PFSK-1 (cell line): Measurements from ENCODE around the gene TUBA4A.

Experiments used
- FOXP2 ChIP-seq: optimal IDR thresholded peaks from 2 replicates; pipeline ENCODE3; 2011; ENCODE audit warnings: borderline replicate concordance, control low read depth, inconsistent platforms; ENCODE audit not compliant: insufficient read depth; ENCODE audit errors: extremely low read length, extremely low read depth
- POLR2AphosphoS5 ChIP-seq: IDR thresholded peaks from 2 replicates; pipeline ENCODE4 v1.6.1; 2012; ENCODE audit warnings: low read depth, mild to moderate bottlenecking, control low read depth, low read length, moderate library complexity
- SIN3A ChIP-seq: IDR thresholded peaks from 2 replicates; pipeline ENCODE4 v1.6.1; 2012; ENCODE audit warnings: mild to moderate bottlenecking, low read length, moderate library complexity, borderline replicate concordance; ENCODE audit not compliant: insufficient read depth
- TAF1 ChIP-seq: IDR thresholded peaks from 2 replicates; pipeline ENCODE4 v1.6.1; 2012; ENCODE audit warnings: low read length, control low read depth, borderline replicate concordance; ENCODE audit not compliant: insufficient read depth
- TF ChIP-seq, protein P1 (sequence below), 2 experiments: IDR thresholded peaks; 2 replicates each; pipeline versions ENCODE4 v1.6.1 to v1.8.0; 2011 to 2012; ENCODE audit warnings: low read depth in 2 of 2, low read length in 2 of 2, control low read depth in 1 of 2, inconsistent platforms in 1 of 2, mild to moderate bottlenecking in 1 of 2, moderate library complexity in 1 of 2; ENCODE audit not compliant: insufficient read depth in 1 of 2

The TUBA4A gene

DNA sequence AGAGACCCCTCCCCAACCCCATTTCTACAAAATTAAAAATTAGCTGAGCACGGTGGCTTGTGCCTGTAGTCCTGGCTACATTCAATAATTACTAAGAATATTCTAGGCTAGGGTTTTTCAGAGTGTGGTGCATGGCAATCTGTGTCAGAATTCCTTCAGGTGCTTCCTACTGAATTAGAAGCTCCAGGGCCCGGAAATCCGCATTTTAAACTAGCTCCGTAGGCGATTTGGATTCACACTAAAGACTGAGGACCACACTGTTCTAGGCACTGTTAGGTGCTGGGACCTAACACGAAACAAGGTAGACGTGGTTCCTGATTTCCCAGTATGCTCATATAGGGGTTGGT, 47.8 kb downstream of the TUBA4A start:
- TF ChIP-seq, protein P1, sequence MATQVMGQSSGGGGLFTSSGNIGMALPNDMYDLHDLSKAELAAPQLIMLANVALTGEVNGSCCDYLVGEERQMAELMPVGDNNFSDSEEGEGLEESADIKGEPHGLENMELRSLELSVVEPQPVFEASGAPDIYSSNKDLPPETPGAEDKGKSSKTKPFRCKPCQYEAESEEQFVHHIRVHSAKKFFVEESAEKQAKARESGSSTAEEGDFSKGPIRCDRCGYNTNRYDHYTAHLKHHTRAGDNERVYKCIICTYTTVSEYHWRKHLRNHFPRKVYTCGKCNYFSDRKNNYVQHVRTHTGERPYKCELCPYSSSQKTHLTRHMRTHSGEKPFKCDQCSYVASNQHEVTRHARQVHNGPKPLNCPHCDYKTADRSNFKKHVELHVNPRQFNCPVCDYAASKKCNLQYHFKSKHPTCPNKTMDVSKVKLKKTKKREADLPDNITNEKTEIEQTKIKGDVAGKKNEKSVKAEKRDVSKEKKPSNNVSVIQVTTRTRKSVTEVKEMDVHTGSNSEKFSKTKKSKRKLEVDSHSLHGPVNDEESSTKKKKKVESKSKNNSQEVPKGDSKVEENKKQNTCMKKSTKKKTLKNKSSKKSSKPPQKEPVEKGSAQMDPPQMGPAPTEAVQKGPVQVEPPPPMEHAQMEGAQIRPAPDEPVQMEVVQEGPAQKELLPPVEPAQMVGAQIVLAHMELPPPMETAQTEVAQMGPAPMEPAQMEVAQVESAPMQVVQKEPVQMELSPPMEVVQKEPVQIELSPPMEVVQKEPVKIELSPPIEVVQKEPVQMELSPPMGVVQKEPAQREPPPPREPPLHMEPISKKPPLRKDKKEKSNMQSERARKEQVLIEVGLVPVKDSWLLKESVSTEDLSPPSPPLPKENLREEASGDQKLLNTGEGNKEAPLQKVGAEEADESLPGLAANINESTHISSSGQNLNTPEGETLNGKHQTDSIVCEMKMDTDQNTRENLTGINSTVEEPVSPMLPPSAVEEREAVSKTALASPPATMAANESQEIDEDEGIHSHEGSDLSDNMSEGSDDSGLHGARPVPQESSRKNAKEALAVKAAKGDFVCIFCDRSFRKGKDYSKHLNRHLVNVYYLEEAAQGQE (IDR thresholded peaks at IDR 0.05; ENCODE audit: insufficient read depth in 1 of 2, low read depth in 2 of 2, low read length in 2 of 2): no peak
- TF ChIP-seq FOXP2 (no peak), TAF1 (no peak), POLR2AphosphoS5 (no peak), SIN3A (no peak)

DNA sequence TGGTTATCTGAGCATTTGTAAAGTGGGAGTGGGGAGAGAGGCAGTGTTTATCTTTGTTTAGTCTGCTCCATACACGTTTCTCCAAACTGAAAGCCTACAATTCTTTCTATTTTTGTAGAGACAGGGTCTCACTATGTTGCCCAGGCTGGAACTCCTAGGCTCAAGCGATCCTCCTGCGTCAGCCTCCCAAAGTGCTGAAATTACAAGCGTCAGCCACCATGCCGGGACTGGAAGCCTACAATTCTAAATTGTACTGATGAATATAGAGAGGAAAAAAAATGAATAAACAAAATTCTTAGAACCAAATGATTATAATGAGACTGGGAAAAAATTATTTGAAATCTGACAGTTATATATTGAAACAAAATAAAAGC, 48.6 kb downstream of the TUBA4A start:
- TF ChIP-seq FOXP2 (no peak), TAF1 (no peak), SIN3A (no peak), POLR2AphosphoS5 (no peak)
- TF ChIP-seq, protein P1 (IDR thresholded peaks at IDR 0.05; ENCODE audit: insufficient read depth in 1 of 2, low read depth in 2 of 2, low read length in 2 of 2): no peak

DNA sequence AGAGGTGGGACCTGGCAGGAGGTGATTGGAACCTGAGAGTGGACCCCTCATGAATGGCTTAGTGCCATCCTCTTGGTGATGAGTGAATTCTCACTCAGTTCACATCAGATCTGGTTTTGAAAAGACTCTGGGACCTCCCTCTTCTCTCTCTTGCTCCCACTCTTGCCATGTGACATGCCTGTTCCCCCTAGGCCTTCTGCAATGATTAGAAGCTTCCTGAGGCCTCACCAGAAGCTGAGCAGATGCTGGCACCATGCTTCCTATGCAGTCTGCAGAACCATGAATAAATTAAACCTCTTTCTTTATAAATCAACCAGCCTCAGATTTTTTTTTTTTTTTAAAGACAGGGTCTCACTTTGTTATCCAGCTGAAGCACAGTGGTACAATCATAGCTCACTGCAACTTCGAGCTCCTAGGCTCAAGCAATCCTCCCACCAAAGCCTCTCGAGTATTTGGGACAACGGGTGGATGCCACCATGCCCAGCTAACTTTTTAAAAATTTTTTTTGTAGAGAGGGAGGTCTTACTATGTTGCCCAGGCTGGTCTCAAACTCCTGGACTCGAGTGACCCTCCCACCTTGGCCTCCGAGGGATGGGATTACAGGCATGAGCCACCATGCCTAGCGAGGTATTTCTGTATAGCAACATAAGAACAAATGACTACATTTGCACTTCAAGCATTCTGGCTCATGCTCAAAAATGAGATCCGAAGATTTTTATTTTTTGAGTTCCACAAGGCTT, 49.1 kb downstream of the TUBA4A start:
- no peak for TF ChIP-seq TAF1
- no peak for TF ChIP-seq POLR2AphosphoS5
- no peak for TF ChIP-seq SIN3A
- TF ChIP-seq, protein P1 (IDR thresholded peaks at IDR 0.05; ENCODE audit: insufficient read depth in 1 of 2, low read depth in 2 of 2, low read length in 2 of 2): no peak
- no peak for TF ChIP-seq FOXP2
